Hepatocyte (in vitro differentiated cells): Measurements from ENCODE around the gene MAPK8IP1.

Experiments used
- EZH2 ChIP-seq: fragments of 200-600 bp; sonication (generic); IDR thresholded peaks from 2 replicates; pipeline ENCODE4 v1.6.1; 2016; ENCODE audit warnings: antibody characterized with exemption, mild to moderate bottlenecking, borderline replicate concordance
- TF ChIP-seq, protein P1 (sequence below): fragments of 200-600 bp; sonication (generic); IDR thresholded peaks from 2 replicates; pipeline ENCODE4 v1.5.1; 2016; ENCODE audit warnings: antibody characterized with exemption, mild to moderate bottlenecking; ENCODE audit not compliant: poor library complexity

DNA sequence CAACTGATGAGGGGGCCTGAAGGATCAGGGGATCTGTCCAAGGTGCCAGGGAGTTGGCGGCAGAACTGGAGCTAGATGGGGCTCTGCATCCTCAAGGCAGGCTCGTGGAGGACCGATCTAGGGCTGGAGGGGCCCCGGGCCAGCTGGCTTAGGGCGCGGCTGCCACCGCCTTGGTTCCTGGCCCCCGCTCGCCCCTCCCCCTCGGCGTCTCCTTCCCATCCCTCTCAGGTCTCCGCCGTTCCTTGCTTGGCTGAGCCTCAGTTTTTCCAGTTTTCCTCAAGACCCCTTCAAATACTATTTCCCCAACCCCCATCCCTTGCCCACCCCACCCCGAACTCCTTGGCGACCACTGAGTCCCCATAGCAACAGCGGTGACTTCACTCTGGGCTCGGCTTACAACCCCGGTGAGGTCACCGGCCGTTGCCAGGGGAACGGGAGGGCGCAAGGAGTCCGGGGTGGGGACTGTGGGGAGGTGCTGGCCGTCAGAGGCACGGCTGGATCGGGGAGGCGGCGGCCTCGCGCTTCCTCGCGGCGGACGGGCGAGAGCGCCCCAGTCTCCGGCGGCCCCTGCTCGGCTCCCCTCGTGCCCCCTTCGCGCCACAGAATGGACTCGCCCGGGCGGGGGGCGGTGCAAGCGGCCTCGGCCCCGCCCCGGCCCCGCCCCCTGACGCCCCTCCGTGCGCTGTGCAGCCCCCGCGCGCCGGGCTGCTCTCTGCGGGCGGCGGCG lies 14.2 kb downstream of the MAPK8IP1 start:
- TF ChIP-seq, protein P1, sequence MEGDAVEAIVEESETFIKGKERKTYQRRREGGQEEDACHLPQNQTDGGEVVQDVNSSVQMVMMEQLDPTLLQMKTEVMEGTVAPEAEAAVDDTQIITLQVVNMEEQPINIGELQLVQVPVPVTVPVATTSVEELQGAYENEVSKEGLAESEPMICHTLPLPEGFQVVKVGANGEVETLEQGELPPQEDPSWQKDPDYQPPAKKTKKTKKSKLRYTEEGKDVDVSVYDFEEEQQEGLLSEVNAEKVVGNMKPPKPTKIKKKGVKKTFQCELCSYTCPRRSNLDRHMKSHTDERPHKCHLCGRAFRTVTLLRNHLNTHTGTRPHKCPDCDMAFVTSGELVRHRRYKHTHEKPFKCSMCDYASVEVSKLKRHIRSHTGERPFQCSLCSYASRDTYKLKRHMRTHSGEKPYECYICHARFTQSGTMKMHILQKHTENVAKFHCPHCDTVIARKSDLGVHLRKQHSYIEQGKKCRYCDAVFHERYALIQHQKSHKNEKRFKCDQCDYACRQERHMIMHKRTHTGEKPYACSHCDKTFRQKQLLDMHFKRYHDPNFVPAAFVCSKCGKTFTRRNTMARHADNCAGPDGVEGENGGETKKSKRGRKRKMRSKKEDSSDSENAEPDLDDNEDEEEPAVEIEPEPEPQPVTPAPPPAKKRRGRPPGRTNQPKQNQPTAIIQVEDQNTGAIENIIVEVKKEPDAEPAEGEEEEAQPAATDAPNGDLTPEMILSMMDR, result no peak
- TF ChIP-seq EZH2, result no peak
